Measurements from ENCODE around the gene SPNS3. TPM values are rescaled to one million over a fixed set of nuclear protein-coding genes. Genes with fewer than 3 reads are reported as not detected.

Gene SPNS3
- total and polyA plus RNA-seq, 2 donors from 2014 or later, result 1.4 to 3.7 TPM

- DNase-seq (no peak), FAIRE-seq (no peak)
- intact Hi-C loops (cut with DNase I), result no loop called here
- no peak for TF ChIP-seq CTCF (IDR thresholded peaks at IDR 0.05; ENCODE audit: borderline replicate concordance, extremely low read depth, insufficient read depth)
- Histone ChIP-seq H3K9me3 (ENCODE audit: control insufficient read depth in 2 of 3, insufficient read depth in 1 of 3, low read length in 3 of 3) (no peaks in the 10 kb centered on the region), H3K4me1 (ENCODE audit: control insufficient read depth in 2 of 3, insufficient read depth in 2 of 3, low read depth in 1 of 3, low read length in 3 of 3) (peaks cover 0 to 30% (median 16%) of the 10 kb centered on the region in 3 donors), H3K9ac (ENCODE audit: low read length in 3 of 3) (no peak overlapping the region), H3K4me3 (ENCODE audit: low read length in 3 of 3) (no peak overlapping the region), H3K36me3 (ENCODE audit: control insufficient read depth in 2 of 3, insufficient read depth in 3 of 3, low read length in 3 of 3) (no peaks in the 10 kb centered on the region), H3K27me3 (ENCODE audit: control insufficient read depth, insufficient read depth, low read length) (no peaks in the 10 kb centered on the region), H3K27ac (ENCODE audit: low read depth in 2 of 2, low read length in 2 of 2) (no peak overlapping the region)
Observed at GRCh38 chr17:4475463-4475862, 41.7 kb downstream of the SPNS3 start.

- Histone ChIP-seq H3K9me3 (ENCODE audit: control insufficient read depth in 2 of 3, insufficient read depth in 1 of 3, low read length in 3 of 3) (no peaks in the 10 kb centered on the region), H3K27me3 (ENCODE audit: control insufficient read depth, insufficient read depth, low read length) (no peaks in the 10 kb centered on the region), H3K4me1 (ENCODE audit: control insufficient read depth in 2 of 3, insufficient read depth in 2 of 3, low read depth in 1 of 3, low read length in 3 of 3) (peaks cover 0 to 33% (median 16%) of the 10 kb centered on the region in 3 donors), H3K36me3 (ENCODE audit: control insufficient read depth in 2 of 3, insufficient read depth in 3 of 3, low read length in 3 of 3) (no peaks in the 10 kb centered on the region), H3K9ac (ENCODE audit: low read length in 3 of 3) (no peak overlapping the region), H3K4me3 (ENCODE audit: low read length in 3 of 3) (no peak overlapping the region), H3K27ac (ENCODE audit: low read depth in 2 of 2, low read length in 2 of 2) (peak overlapping the region; percentile 5 to 86)
- no peak for TF ChIP-seq CTCF (IDR thresholded peaks at IDR 0.05; ENCODE audit: borderline replicate concordance, extremely low read depth, insufficient read depth)
- DNase-seq (peak in 2 of 5 donors; percentile 54 to 75), FAIRE-seq (no peak)
- intact Hi-C loops (cut with DNase I), result no loop called here
Observed at GRCh38 chr17:4476017-4476416, 42.3 kb downstream of the SPNS3 start.

GRCh38 chr17:4476511-4477070 is 42.9 kb downstream of the SPNS3 start:
- intact Hi-C loops (cut with DNase I), result no loop called here

More at GRCh38 chr17:4476511-4477070, 42.9 kb downstream of the SPNS3 start:
- DNase-seq (peak in 3 of 5 donors; percentile 54 to 86 (median 60)), FAIRE-seq (no peak)
- no peaks in the 10 kb centered on the region for H3K9me3 ChIP-seq (ENCODE audit: control insufficient read depth in 2 of 3, insufficient read depth in 1 of 3, low read length in 3 of 3)
- H3K4me1 ChIP-seq (ENCODE audit: control insufficient read depth in 2 of 3, insufficient read depth in 2 of 3, low read depth in 1 of 3, low read length in 3 of 3), result peaks cover 0 to 37% (median 16%) of the 10 kb centered on the region in 3 donors
- H3K4me3 ChIP-seq (ENCODE audit: low read length in 3 of 3), result no peak overlapping the region
- no peak overlapping the region for H3K9ac ChIP-seq (ENCODE audit: low read length in 3 of 3)
- no peaks in the 10 kb centered on the region for H3K27me3 ChIP-seq (ENCODE audit: control insufficient read depth, insufficient read depth, low read length)
- no peaks in the 10 kb centered on the region for H3K36me3 ChIP-seq (ENCODE audit: control insufficient read depth in 2 of 3, insufficient read depth in 3 of 3, low read length in 3 of 3)
- H3K27ac ChIP-seq (ENCODE audit: low read depth in 2 of 2, low read length in 2 of 2), result peak overlapping the region; percentile 59 to 86
- TF ChIP-seq CTCF (IDR thresholded peaks at IDR 0.05; ENCODE audit: borderline replicate concordance, extremely low read depth, insufficient read depth), result no peak
